T-helper 22 cell (primary cell): ENCODE measurements around the gene MACROD2.

ENCODE experiments used
- DNase-seq: peaks from one replicate; pipeline ENCODE4 v3.0.0-alpha.2; 2020; ENCODE audit warnings: low read depth

The MACROD2 gene

DNA sequence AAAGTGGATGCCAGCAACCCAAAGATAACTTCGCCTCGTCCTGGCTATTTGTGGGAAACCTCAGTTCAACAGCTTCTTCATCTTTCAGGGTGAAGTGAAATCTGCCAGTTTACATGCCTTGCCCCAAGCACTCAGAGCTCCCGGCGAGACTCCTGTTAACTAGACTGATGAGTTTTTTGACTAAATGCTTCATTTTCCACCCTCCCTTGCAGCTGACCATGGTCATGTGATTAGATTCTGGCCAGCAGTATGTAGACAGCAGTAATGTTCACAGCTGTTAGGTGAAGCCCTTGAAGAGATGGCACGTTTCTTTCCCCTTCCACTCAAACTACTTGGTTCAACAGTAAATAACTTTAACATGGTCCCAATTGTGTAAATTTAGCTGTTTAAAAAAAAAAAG lies 1060.9 kb downstream of the MACROD2 start:
- no peak for DNase-seq

- no peak for DNase-seq
Measured at GRCh38 chr20:15058841-15059240, 1063.5 kb downstream of the MACROD2 start.

GRCh38 chr20:15059438-15059837 lies 1064.1 kb downstream of the MACROD2 start:
- no peak for DNase-seq

- no peak for DNase-seq
Measured at GRCh38 chr20:15060265-15061060, 1065.1 kb downstream of the MACROD2 start.

- no peak for DNase-seq
Measured at GRCh38 chr20:15061061-15061430, 1065.7 kb downstream of the MACROD2 start.

DNA sequence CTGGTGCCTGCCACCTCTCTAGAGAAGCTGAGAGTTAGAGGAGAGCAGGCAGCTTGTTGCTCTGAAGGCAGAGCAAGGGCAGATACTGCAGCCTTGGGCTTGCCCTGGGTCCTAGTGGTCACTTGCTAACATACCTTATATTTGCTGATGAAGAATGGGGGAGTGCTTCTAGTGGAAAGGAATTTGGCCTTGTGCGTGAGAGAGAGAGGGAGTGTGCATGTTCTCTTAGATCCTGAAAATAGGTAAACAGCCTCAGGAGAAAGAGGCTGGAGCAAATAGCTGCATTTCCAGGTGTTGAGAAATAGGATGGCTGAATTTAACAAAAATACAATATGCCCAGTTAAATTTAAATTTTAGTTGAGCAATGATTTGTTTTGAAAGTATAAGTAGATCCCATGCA lies 1066.6 kb downstream of the MACROD2 start:
- no peak for DNase-seq

- no peak for DNase-seq
Measured at GRCh38 chr20:15063081-15063480, 1067.8 kb downstream of the MACROD2 start.

DNA sequence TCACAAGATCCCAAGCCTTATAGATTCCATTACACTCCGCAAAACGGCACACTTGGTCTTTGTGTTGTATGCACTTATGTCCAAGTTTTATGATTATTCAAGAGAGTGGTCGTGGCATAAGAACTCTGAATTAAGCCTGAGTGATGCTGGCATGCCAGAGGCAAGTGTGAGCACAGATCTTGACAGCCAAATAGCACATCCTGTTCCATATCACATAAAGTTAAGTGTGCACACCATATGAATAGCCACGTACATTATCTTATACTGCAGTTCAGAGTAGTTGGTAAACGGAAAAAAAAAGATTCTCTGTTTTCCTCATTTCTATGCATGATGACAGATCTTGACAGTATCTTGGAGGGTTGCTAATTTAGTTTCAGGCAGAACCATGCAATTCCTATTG lies 1069.4 kb downstream of the MACROD2 start:
- DNase-seq, result no peak

- DNase-seq, result no peak
Measured at GRCh38 chr20:15065794-15066193, 1070.5 kb downstream of the MACROD2 start.

DNA sequence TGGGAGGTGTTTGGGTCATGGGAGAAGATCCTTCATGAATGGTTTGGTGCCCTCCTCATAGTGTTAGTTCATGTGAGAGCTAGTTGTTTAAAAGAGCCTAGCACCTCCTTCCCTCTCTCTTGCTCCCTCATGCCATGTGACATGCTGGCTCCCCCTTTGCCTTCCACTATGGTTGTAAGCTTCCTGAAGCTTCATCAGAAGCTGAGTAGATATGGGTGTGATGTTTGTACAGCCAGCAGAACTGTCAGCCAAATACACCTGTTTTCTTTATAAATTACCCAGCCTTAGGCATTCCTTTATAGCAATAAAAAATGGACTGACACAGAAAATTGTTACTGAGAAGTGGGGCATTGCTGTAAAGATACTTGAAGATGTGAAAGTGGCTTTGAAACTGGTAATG lies 1073.2 kb downstream of the MACROD2 start:
- no peak for DNase-seq

GRCh38 chr20:15069355-15069754 lies 1074.0 kb downstream of the MACROD2 start:
- DNase-seq, result no peak

DNA sequence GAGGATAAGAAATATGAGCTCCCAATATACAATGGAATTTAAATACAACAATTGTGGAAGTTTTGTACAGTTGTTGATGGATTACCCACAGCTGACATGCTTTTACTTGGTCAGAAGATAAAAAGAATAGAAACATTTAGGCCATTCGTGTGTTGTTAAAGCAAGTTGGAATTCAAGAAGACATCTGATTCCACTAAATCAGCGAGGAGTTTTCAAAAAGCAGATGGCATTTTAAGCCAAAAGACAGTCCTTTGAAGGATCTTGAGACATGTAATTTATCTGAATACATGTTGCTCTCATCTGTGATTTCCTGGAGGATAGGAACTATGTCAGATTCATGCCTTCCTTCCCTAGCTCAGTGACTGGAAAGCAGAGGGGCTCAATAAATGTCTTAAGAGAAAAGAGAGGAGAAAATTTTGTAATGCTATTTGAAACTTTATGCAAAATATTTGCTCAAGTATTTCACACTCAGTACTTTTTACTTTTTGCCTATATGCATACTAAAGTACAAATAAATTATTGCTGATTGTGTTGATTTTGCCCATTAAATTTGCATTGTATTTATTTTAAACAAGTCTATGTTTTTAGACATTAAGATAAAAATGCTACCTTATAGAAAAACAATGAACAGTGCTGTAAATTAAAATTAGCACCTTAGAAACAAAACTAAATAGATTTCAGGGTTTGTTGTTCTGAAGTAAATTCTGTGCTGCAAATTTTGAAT lies 1075.9 kb downstream of the MACROD2 start:
- no peak for DNase-seq

GRCh38 chr20:15072316-15072715 lies 1077.0 kb downstream of the MACROD2 start:
- DNase-seq, result no peak

- DNase-seq, result no peak
Measured at GRCh38 chr20:15075586-15075985, 1080.3 kb downstream of the MACROD2 start.

DNA sequence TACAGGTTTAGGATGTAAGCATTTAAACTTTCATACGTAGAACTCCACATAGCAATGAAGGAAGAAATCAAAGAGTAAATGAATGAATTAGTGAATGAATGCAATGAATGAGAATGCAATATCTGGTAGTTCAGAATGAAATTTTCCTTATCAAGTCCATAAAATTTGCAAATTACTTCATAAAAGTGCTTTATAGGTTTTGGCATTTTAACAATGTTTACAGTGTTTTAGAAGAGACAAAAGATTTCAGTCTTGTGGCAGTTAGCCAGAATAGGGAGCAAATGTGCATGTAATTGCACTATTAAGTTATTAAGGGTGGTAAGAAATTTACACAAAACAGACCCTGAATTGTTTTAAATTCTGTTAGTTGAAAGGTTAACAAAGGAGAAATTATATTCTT lies 1081.5 kb downstream of the MACROD2 start:
- no peak for DNase-seq

DNA sequence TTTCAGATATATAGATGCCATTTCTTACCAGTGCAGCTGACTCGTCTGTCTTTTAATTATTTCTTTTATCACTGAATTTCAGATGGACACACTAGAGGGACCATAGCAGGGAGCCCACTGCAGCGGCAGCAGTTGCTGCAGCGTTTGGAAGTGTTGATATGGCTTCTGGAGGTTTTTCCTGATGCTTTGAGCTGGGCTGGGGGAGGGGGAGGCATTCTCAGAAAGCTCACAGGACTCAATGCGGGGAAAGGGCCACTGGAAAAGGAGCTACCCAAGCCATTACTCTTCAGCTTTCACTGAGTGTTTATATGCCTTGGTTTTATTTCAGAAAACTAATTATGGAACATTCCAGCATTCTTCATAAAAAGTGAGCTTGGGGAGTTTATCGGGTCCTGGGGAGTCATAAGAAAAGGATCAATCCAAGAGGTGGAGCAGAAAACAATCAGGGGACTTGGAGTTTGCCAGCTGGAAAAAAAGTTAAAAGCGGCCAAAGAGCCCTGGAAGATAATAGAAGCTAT lies 1082.5 kb downstream of the MACROD2 start:
- DNase-seq, result no peak

DNA sequence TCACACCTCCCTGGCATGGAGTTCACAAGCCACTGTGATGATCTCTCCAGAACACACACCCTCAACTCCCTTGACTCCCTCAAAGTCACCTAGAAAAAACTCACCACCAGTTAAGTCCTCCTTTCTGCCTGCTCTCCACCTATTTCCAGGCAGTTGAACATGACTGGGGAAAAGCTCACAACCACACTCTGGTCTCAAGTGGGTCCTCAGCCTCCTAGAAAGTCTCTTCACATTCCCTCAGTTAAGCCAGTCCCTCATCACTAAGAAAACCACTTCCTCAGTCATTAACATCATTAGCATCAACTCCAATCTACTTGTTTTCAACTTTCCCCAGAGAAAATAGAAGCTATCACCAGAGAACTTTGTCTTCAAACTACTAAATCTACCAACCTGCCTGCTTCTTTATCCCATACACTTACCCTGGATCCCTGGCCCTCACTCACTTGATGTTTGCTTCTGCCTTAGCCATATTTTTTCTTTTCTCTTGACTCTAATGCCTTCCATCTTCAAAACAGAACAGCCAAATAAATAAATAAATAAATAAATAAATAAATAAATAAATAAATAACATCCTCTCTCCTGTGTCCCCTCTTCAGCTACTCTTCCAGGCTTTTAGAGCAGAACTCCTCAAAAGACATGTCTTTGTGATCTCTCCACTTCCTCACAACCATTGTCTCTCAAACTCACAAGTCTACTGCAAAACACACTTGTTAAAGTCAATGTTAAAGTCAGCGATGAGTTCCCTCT lies 1084.5 kb downstream of the MACROD2 start:
- no peak for DNase-seq

DNA sequence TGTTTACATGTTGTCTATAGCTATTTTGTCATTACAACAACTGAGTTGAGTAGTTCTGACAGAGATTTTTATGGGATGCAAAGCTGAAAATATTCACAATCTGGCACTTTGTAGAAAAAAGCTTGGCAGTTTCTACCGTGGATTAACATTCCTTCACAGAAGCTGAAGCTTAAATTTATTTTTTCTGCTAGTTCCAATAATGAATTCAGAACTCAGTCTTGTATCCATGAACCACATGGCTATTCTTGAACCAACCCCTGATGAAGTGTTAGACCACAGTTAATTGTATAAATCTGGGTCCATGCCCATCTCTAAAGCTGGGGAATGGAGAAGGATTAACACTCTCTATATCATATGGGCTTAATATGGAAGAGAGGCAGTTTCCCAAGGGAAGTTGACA lies 1085.9 kb downstream of the MACROD2 start:
- no peak for DNase-seq

- DNase-seq, result no peak
Measured at GRCh38 chr20:15091421-15092037, 1096.2 kb downstream of the MACROD2 start.

GRCh38 chr20:15098351-15098750 lies 1103.0 kb downstream of the MACROD2 start:
- DNase-seq, result no peak

DNA sequence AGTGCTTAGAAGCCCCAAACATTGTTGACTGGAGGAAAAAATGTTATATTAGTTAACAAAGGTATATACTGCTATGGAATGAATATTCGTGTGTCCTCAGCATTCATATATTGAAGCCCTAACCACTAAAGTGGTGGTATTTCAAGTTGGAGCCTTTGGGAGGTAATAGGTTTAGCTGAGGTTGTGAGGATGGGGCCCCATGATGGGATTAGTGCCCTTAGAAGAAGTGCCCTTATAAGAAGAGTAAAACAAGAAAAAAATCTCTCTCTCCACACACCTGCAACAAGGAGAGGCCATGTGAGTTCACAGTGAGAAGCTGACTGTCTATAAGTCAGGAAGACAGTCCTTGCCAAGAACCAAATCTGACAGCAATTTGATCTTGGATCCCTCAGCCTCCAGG lies 1103.8 kb downstream of the MACROD2 start:
- no peak for DNase-seq

DNA sequence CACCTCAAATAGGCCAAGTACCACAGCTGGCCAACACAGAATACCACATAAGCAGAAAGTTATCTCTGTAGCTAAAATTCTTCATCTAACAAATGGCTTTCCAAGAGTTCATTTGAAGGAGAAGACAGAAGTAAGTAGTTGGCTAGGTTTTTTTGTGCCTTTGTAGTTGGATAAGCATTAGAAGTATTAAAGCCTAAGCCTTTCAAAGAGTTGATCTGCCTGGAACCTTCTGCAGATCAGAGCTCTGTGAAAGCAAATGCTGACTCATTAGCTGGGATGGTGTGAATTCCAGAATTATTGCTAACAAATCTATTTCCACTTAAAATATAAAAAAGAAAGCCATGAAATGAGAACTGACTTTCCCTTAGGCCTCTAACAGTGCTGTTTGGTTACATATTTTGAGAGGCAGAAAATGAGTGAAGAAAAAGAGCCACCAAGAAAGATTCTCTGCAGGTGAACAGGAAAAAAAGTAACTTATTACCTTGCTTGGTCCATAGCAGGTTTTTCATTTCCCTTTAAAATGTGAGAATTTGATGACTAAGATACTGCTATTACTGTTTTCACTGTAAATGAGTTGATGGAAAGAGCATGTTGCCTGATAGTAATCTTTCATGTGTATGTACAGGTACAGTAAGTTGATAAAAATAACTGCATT lies 1105.3 kb downstream of the MACROD2 start:
- no peak for DNase-seq
